Nephron (organoid): ENCODE results near the gene TTC21B.

Experiments
- H3K27ac Mint-ChIP-seq, 3 experiments: 2 replicates each; pipeline ENCODE4 v1.8.0; 2020; ENCODE audit warnings: mixed read lengths in 3 of 3, mild to moderate bottlenecking in 2 of 3, moderate library complexity in 1 of 3
- H3K27me3 Mint-ChIP-seq: 2 replicates; pipeline ENCODE4 v1.8.0; 2021; ENCODE audit warnings: low read depth, mild to moderate bottlenecking, moderate library complexity, mixed read lengths
- H3K36me3 Mint-ChIP-seq: 2 replicates; pipeline ENCODE4 v1.8.0; 2020; ENCODE audit warnings: low read depth, mixed read lengths
- H3K4me1 Mint-ChIP-seq: 2 replicates; pipeline ENCODE4 v1.8.0; 2020; ENCODE audit warnings: mixed read lengths
- H3K4me3 Mint-ChIP-seq, 3 experiments: 2 replicates each; pipeline ENCODE4 v1.8.0; 2020; ENCODE audit warnings: mild to moderate bottlenecking in 3 of 3, mixed read lengths in 3 of 3, moderate library complexity in 2 of 3
- H3K9me3 Mint-ChIP-seq: 2 replicates; pipeline ENCODE4 v1.8.0; 2020; ENCODE audit warnings: mixed read lengths
- CTCF ChIP-seq, 3 experiments: fragments of 200-600 bp; sonication (generic); IDR thresholded peaks; one replicate each; pipeline ENCODE4 v1.5.0; 2021; ENCODE audit warnings: antibody characterized with exemption in 3 of 3; ENCODE audit not compliant: unreplicated experiment in 3 of 3

Gene TTC21B

GRCh38 chr2:165938237-165938636, 15.3 kb downstream of the TTC21B start:
- Mint-ChIP-seq H3K27me3 (no peaks in the 10 kb centered on the region), H3K36me3 (peaks cover 68% of the 10 kb centered on the region), H3K4me3 (no peak overlapping the region), H3K4me1 (no peaks in the 10 kb centered on the region), H3K27ac (no peak overlapping the region), H3K9me3 (no peaks in the 10 kb centered on the region)
- no peak for TF ChIP-seq CTCF (IDR thresholded peaks at IDR 0.05; ENCODE audit: unreplicated experiment in 3 of 3)

GRCh38 chr2:165933211-165933910, 20.2 kb downstream of the TTC21B start:
- Mint-ChIP-seq H3K27me3 (no peaks in the 10 kb centered on the region), H3K9me3 (no peaks in the 10 kb centered on the region), H3K4me1 (no peaks in the 10 kb centered on the region), H3K36me3 (peaks cover 54% of the 10 kb centered on the region), H3K4me3 (no peak overlapping the region), H3K27ac (no peak overlapping the region)
- no peak for TF ChIP-seq CTCF (IDR thresholded peaks at IDR 0.05; ENCODE audit: unreplicated experiment in 3 of 3)

- no peak overlapping the region for H3K27ac Mint-ChIP-seq
- H3K4me1 Mint-ChIP-seq = no peaks in the 10 kb centered on the region
- no peak for TF ChIP-seq CTCF (IDR thresholded peaks at IDR 0.05; ENCODE audit: unreplicated experiment in 3 of 3)
- no peak overlapping the region for H3K4me3 Mint-ChIP-seq
- H3K36me3 Mint-ChIP-seq = peaks cover 57% of the 10 kb centered on the region
- H3K9me3 Mint-ChIP-seq = no peaks in the 10 kb centered on the region
- no peaks in the 10 kb centered on the region for H3K27me3 Mint-ChIP-seq
Measured at GRCh38 chr2:165927774-165928173, 25.8 kb downstream of the TTC21B start.

GRCh38 chr2:165927353-165927752, 26.2 kb downstream of the TTC21B start:
- no peak overlapping the region for H3K27ac Mint-ChIP-seq
- no peaks in the 10 kb centered on the region for H3K9me3 Mint-ChIP-seq
- peaks cover 60% of the 10 kb centered on the region for H3K36me3 Mint-ChIP-seq
- H3K4me3 Mint-ChIP-seq = no peak overlapping the region
- H3K27me3 Mint-ChIP-seq = no peaks in the 10 kb centered on the region
- H3K4me1 Mint-ChIP-seq = no peaks in the 10 kb centered on the region
- no peak for TF ChIP-seq CTCF (IDR thresholded peaks at IDR 0.05; ENCODE audit: unreplicated experiment in 3 of 3)

- no peaks in the 10 kb centered on the region for H3K9me3 Mint-ChIP-seq
- no peak overlapping the region for H3K4me3 Mint-ChIP-seq
- no peak for TF ChIP-seq CTCF (IDR thresholded peaks at IDR 0.05; ENCODE audit: unreplicated experiment in 3 of 3)
- H3K36me3 Mint-ChIP-seq = peaks cover 54% of the 10 kb centered on the region
- no peaks in the 10 kb centered on the region for H3K27me3 Mint-ChIP-seq
- H3K27ac Mint-ChIP-seq = no peak overlapping the region
- no peaks in the 10 kb centered on the region for H3K4me1 Mint-ChIP-seq
Measured at GRCh38 chr2:165924946-165925345, 28.6 kb downstream of the TTC21B start.

- no peak for TF ChIP-seq CTCF (IDR thresholded peaks at IDR 0.05; ENCODE audit: unreplicated experiment in 3 of 3)
- Mint-ChIP-seq H3K27ac (no peak overlapping the region), H3K9me3 (no peaks in the 10 kb centered on the region), H3K4me3 (no peak overlapping the region), H3K4me1 (no peaks in the 10 kb centered on the region), H3K36me3 (peaks cover 48% of the 10 kb centered on the region), H3K27me3 (no peaks in the 10 kb centered on the region)
Measured at GRCh38 chr2:165920748-165921147, 32.8 kb downstream of the TTC21B start.
